ENCODE measurements around the gene PSMB2.
A peak's percentile ranks its signal among the peaks of the same experiment; 100 is the strongest.

PSMB2 gene

DNA sequence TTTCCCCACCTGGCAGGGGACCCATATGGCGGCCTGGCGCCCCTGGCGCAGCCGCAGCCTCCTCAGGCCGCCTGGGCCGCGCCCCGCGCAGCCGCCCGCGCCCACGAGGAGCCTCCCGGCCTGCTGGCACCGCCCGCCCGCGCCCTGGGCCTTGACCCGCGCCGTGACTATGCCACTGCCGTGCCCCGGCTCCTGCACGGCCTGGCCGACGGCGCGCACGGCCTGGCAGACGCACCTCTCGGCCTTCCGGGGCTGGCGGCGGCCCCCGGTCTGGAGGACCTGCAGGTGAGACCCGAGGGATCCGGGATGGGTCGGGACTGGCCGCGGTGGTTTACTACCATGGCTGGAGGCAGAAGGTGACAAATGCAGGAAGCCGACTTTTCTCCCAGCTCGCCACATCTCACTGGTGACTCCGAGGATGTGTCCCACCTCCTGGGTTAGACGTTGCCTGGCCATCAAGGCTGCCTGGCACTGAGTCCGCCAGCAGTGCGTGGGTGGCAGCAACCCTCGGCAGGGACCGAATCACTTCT is 67.1 kb downstream of the PSMB2 start:
- H3K4me1 Mint-ChIP-seq = peaks cover 29% of the 10 kb centered on the region
- H3K27ac Mint-ChIP-seq = no peak overlapping the region
- DNase-seq = no peak
- H3K4me3 Mint-ChIP-seq = no peak overlapping the region
- H3K27me3 Mint-ChIP-seq = peaks cover 41% of the 10 kb centered on the region
- H3K9me3 Mint-ChIP-seq = no peaks in the 10 kb centered on the region
- ATAC-seq = peak; percentile 11

DNA sequence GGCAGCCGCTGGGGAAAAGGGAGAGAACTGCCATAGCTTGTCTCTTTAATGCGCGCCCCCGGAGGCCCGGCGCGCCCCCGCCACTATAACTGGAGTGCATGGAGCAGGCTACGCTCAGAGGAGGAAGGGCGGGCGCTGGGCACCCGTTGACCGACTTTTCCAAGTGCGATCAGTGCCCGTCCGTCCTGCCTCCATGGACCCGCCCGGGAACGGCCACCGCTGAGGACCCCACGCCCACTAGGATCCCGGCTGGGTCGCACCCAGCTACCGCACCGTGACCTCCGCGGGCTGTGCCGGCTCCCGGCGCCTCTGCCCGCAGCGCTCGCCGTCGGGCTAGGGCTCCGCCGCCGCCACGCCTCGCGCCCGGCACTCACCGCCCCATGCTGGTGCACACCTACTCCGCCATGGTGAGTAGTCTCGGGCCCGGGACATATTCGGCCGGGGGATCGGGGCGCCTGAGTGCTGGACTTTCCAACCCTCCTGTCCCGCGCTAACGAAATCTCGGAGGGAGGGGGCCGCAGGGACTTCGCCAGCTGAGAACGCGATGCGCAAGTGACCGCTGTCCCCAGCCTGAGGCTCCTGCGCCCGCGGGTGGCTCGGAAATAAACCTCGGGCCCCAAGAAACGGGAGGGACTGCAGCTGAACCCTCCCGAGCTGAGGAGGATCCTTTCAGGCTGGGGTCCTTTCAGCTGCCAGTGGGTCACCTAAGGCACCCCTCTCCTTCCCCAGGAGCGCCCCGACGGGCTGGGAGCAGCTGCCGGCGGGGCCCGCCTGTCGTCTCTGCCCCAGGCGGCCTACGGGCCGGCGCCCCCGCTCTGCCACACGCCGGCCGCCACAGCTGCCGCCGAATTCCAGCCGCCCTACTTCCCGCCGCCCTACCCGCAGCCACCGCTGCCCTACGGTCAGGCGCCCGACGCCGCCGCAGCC is 67.9 kb downstream of the PSMB2 start, which contains the start of gene TFAP2E:
Gene TFAP2E, plus strand, starts transcription at position 117 of the 927 bp plus-strand sequence. Its CDS starts 264 bp downstream, at position 381.
- H3K4me3 Mint-ChIP-seq = peak within 1 kb of the TSS in 1 of 2 donors; percentile 46
- H3K27me3 Mint-ChIP-seq = peaks cover 41% of the 10 kb centered on the region
- H3K27ac Mint-ChIP-seq = no peak within 1 kb of the TSS
- no peak for DNase-seq
- no peak for ATAC-seq
- no peaks in the 10 kb centered on the region for H3K9me3 Mint-ChIP-seq
- H3K4me1 Mint-ChIP-seq = peaks cover 33% of the 10 kb centered on the region

DNA sequence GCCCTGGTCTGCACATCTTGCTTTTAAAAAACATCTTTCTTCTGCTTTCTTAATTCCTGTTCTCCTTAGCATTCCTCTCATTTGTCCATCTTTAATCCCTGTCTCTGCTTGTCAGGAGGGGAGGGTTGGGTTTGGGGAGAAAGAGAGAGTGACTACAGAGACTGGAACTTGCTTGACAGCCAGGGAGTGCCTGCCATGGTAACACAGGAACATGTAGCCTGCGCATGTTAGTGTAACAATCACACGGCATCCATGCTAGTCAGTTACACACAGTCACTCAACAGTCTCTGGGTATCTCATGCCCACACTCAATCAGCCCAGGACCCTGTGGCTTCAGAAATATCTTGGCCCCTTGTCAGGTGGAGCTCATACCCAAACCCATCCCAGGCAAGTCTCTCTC is 69.0 kb downstream of the PSMB2 start:
- H3K9me3 Mint-ChIP-seq = no peaks in the 10 kb centered on the region
- ATAC-seq = no peak
- peaks cover 21% of the 10 kb centered on the region for H3K4me1 Mint-ChIP-seq

DNA sequence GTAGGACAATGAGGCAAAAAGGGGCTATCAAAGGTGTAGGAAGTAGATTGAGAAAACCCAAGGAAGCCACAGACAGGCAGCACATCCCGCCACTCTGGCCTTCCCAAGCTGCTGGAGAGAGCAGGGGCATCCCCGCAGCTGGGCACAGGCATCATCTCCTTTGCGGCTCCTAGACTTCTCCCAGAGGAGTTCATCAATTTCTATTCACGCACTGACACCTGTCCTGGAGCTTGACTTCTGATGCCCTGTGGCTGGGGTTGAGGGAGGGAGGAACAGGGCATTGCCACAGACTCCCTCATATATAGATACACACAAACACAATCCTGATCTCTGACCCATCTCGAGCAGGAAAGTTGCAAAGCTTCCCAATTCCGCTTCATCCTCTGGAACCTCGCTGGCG is 70.1 kb downstream of the PSMB2 start:
- Mint-ChIP-seq H3K27me3 (peaks cover 29% of the 10 kb centered on the region), H3K4me3 (no peak overlapping the region)

More for the DNA sequence above, 69.0 kb downstream of the PSMB2 start:
- no peak overlapping the region for H3K4me3 Mint-ChIP-seq
- H3K27me3 Mint-ChIP-seq = peaks cover 38% of the 10 kb centered on the region
- H3K27ac Mint-ChIP-seq = no peak overlapping the region
- DNase-seq = no peak

DNA sequence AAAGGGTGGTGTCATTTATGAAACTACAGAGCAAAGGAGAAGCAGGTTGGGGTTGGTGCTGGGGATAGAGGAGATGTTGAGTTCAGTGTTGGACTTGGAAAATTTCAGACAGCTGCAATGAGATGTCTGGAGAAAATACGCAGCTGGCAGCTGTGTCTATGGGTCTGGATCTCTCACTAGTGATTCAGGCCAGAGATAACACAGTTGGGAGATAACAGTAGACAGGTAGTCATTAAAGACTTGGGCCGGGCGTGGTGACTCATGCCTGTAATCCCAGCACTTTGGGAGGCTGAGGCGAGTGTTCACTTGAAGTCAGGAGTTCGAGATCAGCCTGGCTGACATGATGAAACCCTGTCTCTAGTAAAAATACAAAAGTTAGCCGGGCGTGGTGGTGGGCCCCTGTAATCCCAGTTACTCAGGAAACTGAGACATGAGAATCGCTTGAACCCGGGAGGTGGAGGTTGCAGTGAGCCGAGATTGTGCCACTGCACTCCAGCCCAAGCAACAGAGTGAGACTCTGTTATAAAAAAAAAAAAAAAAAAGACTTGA is 70.7 kb downstream of the PSMB2 start:
- Mint-ChIP-seq H3K27me3 (peaks cover 23% of the 10 kb centered on the region), H3K9me3 (no peaks in the 10 kb centered on the region), H3K27ac (peak overlapping the region; percentile 5 to 7), H3K4me3 (no peak overlapping the region), H3K4me1 (peaks cover 7% of the 10 kb centered on the region)
- ATAC-seq = no peak
- DNase-seq = no peak

More for the DNA sequence above, 70.1 kb downstream of the PSMB2 start:
- H3K9me3 Mint-ChIP-seq = no peaks in the 10 kb centered on the region
- H3K27ac Mint-ChIP-seq = no peak overlapping the region
- no peak for DNase-seq
- H3K4me1 Mint-ChIP-seq = peaks cover 13% of the 10 kb centered on the region
- ATAC-seq = no peak

DNA sequence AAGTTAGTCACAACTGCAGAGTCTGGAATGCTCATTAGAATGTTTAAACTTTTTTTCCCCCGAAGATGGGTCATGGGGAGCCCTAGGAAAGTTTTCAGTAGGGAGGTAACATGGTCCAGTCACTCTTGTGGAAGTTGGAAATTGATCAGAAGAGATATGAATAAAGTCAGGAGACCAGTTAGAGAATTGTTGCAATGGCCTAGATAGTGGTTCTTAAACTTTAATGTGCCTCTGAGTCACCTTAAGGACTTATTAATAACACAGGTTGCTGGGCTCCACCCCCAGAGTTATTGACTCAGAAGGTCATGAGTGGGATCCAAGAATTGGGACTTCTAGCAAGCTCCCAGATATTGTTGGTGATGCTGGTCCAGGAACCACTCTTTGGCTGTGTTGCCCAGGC is 71.4 kb downstream of the PSMB2 start:
- no peak for DNase-seq
- Mint-ChIP-seq H3K9me3 (no peaks in the 10 kb centered on the region), H3K4me1 (peaks cover 7% of the 10 kb centered on the region), H3K27me3 (peaks cover 16% of the 10 kb centered on the region), H3K27ac (no peak overlapping the region), H3K4me3 (no peak overlapping the region)
- ATAC-seq = no peak

DNA sequence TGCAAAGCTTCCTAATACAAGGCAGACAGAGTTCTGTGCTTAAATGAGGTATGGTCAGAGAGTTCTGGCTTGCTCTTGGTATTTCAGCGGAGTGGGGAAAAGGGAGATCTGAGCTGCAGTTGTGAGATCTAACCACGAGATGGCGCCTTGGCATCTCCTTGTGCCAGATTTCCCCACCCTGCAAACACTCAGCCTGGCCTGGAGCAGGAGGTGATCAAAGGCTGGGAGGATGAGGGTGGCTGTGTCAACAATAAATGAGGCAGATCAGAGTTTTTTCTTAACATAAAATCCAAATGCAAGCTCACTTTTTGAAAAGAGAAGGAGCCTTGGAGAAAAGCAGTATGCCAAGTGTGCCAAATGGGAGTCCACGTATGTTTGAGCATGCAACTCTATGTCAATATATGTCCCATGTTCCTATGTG is 72.3 kb downstream of the PSMB2 start:
- Mint-ChIP-seq H3K4me1 (peaks cover 16% of the 10 kb centered on the region), H3K9me3 (no peaks in the 10 kb centered on the region), H3K27ac (no peak overlapping the region), H3K27me3 (peaks cover 9% of the 10 kb centered on the region), H3K4me3 (no peak overlapping the region)
- ATAC-seq = peak; percentile 66
- DNase-seq = peak; percentile 61 to 64

DNA sequence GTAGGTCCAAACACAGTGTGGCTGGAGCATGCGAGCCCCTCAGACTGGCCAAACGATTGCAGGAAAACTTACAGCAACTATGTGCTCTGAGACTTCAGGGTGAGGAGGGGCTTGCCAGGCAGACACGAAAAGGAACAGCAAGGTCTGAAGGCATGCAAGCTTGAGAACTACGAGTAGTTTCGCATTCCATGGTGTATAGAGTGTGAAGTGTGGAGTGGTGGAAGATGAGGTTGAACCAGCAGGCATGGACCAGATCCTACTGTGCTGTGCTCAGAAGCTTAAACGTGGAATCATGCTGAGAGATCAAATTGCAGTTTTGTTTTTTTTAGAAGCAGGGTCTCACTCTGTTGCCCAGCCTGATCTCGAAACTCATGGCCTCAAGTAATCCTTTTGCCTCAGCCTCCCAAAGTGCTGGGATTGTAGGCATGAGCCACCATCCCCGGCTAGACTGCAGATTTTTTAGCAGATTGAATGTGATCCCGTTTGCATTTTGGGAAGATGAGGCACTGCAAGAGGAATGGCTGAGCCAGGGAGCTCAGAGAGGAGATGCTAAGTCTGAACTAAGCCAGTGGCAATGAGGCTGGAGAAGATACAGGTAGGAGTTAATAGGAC is 73.3 kb downstream of the PSMB2 start:
- H3K4me3 Mint-ChIP-seq = no peak overlapping the region
- no peaks in the 10 kb centered on the region for H3K9me3 Mint-ChIP-seq
- DNase-seq (no peak), ATAC-seq (no peak)
- H3K27me3 Mint-ChIP-seq = peaks cover 9% of the 10 kb centered on the region
- H3K4me1 Mint-ChIP-seq = peaks cover 22% of the 10 kb centered on the region
- no peak overlapping the region for H3K27ac Mint-ChIP-seq

DNA sequence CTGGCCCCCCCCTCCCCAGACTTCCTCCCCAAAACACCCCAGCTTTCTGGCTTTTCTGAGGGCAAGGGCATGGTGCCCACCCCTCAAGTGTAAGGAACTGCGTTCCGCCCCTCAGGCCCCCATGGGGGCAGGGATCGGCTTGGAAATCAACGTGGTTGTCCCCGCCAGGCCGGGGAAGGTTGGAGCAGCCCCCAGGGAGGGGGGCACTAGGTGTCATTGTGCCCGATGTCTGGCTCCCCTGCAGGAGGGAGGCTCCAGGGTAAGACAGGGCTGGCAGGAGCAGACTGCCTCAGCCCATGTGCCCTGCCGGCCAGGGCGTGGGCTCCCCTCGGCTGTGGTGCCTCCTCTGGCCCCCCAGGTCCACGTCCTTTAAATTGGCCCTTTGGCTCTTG is 75.6 kb downstream of the PSMB2 start:
- Mint-ChIP-seq H3K27ac (no peak overlapping the region), H3K27me3 (no peaks in the 10 kb centered on the region), H3K4me3 (no peak overlapping the region), H3K4me1 (peaks cover 35% of the 10 kb centered on the region), H3K9me3 (no peaks in the 10 kb centered on the region)
- DNase-seq (no peak), ATAC-seq (no peak)

DNA sequence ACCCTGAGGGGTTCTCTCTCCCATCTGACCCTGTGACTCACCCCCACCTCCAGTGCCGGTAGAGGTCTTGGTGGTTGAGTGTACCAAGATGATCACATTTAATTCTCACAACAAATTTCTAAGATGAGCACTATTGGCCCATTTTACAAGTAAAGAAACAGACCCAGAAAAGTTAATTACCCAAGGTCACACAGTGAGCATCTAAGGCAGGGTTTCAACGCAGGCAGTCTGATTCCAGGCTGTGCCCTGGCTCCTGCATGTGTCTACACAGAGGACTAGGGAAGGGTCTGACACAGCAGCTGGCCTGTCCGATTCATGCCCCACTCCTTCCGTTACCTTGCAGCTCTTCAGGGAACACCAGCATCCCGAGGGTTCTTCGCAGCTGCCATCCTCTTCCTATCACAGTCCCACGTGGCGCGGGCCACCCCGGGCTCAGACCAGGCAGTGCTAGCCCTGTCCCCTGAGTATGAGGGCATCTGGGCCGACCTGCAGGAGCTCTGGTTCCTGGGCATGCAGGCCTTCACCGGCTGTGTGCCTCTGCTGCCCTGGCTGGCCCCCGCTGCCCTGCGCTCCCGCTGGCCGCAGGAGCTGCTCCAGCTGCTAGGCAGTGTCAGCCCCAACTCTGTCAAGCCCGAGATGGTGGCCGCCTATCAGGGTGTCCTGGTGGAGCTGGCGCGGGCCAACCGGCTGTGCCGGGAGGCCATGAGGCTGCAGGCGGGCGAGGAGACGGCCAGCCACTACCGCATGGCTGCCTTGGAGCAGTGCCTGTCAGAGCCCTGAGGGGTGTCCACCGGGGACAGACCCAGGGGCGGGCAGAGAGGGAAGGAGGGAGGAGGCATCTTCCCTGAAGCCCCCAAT is 76.2 kb downstream of the PSMB2 start:
- Mint-ChIP-seq H3K27ac (no peak overlapping the region), H3K4me3 (no peak overlapping the region)
- DNase-seq = no peak

DNA sequence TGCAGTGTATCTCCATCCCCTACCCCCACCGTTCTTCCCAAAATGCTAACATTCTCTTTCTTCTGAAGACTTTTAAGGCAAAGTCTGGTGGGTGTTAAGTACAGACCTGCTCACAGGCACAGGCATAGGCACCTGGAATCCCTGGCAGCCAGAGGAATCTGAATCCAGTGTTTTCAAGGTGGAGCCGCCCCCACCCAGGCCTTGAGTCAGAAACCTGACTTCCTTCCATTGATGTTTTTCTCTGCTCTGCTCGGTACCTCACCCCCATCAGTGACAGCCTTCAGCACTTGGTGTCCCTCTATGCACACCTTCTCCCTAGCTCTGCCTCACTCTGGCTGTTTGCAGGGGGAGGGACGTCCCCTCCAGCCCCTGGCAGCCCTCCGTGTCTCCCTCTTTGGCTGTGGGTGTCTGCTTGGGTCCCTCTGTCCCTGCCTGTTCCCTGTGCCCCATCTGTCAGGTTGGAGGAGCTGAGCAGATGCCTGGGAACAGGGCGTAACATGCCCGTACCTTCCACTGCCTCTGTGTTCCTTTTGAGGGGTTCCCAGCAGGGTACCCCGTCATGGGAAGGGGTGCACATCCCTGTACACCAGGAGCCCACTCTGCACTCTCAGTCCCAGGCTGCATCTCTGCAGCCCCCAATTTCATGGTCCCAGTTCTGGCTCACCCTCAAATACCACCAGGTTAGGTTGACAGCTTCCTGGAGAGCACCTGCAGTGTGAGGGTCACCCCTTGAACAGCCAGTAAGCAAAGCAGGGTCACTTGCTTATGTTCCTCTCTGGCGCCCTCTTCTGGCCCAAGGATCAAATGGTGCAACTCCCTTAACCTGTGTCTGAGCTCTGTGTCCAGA is 77.1 kb downstream of the PSMB2 start:
- DNase-seq = peak; percentile 74 to 79
- no peaks in the 10 kb centered on the region for H3K9me3 Mint-ChIP-seq
- peaks cover 47% of the 10 kb centered on the region for H3K4me1 Mint-ChIP-seq
- no peak overlapping the region for H3K27ac Mint-ChIP-seq
- no peak overlapping the region for H3K4me3 Mint-ChIP-seq
- no peaks in the 10 kb centered on the region for H3K27me3 Mint-ChIP-seq
- ATAC-seq = peak; percentile 75

More for the DNA sequence above, 76.2 kb downstream of the PSMB2 start:
- no peaks in the 10 kb centered on the region for H3K9me3 Mint-ChIP-seq
- H3K27me3 Mint-ChIP-seq = no peaks in the 10 kb centered on the region
- no peak for ATAC-seq
- H3K4me1 Mint-ChIP-seq = peaks cover 40% of the 10 kb centered on the region

DNA sequence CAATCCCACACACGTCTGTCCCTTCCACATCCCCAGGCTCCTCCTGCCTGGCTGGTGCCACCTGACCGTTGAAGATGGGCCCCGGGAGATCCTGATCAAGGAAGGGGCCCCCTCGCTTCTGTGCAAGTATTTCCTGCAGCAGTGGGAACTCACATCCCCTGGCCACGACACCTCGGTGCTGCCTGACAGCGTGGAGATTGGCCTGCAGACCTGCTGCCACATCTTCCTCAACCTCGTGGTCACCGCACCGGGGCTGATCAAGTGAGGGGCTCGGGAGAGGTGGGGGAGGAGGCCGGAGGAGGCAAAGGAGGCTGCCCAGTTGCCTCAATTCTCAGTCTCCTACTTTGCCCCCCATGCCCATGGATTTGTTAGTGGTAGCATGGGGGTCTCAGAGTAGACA is 78.2 kb downstream of the PSMB2 start:
- no peaks in the 10 kb centered on the region for H3K27me3 Mint-ChIP-seq
- H3K9me3 Mint-ChIP-seq = no peaks in the 10 kb centered on the region
- peaks cover 52% of the 10 kb centered on the region for H3K4me1 Mint-ChIP-seq
- H3K27ac Mint-ChIP-seq = no peak overlapping the region
- H3K4me3 Mint-ChIP-seq = no peak overlapping the region
- ATAC-seq (no peak), DNase-seq (no peak)

DNA sequence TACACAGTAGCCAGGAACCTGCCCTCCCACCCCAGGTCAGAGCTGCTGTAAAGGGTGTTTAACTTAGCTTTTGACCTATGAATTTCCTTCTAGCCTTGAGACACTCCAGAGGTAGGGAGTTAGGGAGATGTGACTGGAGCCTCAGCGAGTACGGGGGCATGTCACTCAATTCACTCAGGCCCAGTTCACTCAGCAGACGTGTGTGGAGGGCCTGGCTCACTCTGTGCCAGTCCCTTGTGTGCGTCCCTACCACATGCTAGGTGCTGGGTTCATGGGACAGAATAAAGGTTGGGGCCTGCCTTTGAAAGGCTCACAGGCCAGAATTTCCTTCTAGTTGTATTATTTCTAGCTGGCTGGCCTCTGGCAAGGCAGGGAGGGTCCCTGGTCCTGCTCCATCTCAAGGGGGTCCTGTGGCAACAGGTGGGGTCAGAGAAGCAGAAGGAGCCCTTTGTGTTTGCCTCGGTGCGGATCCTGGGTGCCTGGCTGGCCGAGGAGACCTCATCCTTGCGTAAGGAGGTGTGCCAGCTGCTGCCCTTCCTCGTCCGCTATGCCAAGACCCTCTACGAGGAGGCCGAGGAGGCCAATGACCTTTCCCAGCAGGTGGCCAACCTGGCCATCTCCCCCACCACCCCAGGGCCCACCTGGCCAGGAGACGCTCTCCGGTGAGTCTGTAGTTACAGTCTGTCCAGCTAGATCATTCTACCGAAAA is 79.2 kb downstream of the PSMB2 start:
- peaks cover 55% of the 10 kb centered on the region for H3K4me1 Mint-ChIP-seq
- peak overlapping the region in 1 of 2 donors; percentile 9 for H3K27ac Mint-ChIP-seq
- no peak overlapping the region for H3K4me3 Mint-ChIP-seq
- H3K9me3 Mint-ChIP-seq = no peaks in the 10 kb centered on the region
- H3K27me3 Mint-ChIP-seq = no peaks in the 10 kb centered on the region
- ATAC-seq (no peak), DNase-seq (no peak)
